GM13976 (cell line): ENCODE results near the gene GRK6.

ENCODE experiments used
- DNase-seq: peaks from one replicate; pipeline ENCODE4 v3.0.0; 2012; ENCODE audit warnings: low spot score
- in situ Hi-C: fragments of 300-500 bp; cut with MboI; formaldehyde crosslinking; loops from one replicate; pipeline ENCODE4 v1.12.0; 2022; ENCODE audit warnings: low sequenced_read_pairs, mixed read lengths, inconsistent platforms; ENCODE audit not compliant: unreplicated experiment
- TF ChIP-seq, protein P1 (sequence below): IDR thresholded peaks from 2 replicates; pipeline ENCODE4 v1.5.1; 2012; ENCODE audit warnings: borderline replicate concordance, mild to moderate bottlenecking; ENCODE audit not compliant: insufficient read depth; ENCODE audit errors: extremely low read depth, missing control alignments, control extremely low read depth

Gene GRK6

DNA sequence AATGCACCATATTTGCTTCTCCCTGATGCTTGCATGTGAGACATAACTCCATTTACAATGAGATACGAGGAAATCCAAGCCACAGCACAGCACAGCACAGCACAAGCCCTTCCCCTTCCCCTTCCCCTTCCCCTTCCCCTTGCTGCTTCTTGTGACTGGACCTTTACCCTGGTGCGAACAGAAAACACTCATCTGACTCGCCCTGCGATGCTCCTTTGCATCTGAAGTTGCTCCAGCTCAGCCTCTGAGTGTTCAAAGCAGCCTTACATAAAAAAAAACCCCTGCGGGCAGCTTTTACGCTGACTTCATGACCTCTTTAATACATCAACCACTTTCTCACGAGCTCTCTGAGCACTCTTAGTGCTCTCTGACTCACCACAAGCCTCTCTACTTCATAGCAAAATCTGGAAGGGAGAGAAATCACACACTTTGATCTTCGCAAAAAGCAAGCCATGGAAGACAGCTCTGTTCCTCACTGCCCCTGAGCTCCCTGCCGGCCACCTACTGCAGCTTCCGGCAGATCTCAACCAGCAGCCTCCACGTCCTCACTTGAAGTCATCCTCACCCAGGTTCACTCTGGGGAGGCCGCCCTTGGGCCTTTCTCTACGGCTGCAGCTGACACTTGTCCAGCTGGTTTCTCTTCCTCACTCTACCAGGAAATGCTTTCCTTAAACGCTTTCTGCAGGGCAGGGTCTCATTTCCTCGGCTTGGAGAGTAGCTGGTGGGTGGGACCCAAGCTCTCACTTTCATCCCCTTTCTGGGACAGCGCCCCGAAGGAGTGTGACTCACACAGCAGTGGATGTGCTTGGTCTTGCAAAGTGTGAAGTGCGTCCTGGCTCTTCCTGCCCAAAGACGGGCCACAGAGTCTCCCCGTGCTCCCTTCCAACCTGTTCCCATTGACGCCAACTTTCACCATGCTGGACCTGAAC is 37.0 kb upstream of the GRK6 start:
- TF ChIP-seq, protein P1, sequence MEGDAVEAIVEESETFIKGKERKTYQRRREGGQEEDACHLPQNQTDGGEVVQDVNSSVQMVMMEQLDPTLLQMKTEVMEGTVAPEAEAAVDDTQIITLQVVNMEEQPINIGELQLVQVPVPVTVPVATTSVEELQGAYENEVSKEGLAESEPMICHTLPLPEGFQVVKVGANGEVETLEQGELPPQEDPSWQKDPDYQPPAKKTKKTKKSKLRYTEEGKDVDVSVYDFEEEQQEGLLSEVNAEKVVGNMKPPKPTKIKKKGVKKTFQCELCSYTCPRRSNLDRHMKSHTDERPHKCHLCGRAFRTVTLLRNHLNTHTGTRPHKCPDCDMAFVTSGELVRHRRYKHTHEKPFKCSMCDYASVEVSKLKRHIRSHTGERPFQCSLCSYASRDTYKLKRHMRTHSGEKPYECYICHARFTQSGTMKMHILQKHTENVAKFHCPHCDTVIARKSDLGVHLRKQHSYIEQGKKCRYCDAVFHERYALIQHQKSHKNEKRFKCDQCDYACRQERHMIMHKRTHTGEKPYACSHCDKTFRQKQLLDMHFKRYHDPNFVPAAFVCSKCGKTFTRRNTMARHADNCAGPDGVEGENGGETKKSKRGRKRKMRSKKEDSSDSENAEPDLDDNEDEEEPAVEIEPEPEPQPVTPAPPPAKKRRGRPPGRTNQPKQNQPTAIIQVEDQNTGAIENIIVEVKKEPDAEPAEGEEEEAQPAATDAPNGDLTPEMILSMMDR = no peak
- DNase-seq = peak; percentile 71
- in situ Hi-C loops = no loop called here

DNA sequence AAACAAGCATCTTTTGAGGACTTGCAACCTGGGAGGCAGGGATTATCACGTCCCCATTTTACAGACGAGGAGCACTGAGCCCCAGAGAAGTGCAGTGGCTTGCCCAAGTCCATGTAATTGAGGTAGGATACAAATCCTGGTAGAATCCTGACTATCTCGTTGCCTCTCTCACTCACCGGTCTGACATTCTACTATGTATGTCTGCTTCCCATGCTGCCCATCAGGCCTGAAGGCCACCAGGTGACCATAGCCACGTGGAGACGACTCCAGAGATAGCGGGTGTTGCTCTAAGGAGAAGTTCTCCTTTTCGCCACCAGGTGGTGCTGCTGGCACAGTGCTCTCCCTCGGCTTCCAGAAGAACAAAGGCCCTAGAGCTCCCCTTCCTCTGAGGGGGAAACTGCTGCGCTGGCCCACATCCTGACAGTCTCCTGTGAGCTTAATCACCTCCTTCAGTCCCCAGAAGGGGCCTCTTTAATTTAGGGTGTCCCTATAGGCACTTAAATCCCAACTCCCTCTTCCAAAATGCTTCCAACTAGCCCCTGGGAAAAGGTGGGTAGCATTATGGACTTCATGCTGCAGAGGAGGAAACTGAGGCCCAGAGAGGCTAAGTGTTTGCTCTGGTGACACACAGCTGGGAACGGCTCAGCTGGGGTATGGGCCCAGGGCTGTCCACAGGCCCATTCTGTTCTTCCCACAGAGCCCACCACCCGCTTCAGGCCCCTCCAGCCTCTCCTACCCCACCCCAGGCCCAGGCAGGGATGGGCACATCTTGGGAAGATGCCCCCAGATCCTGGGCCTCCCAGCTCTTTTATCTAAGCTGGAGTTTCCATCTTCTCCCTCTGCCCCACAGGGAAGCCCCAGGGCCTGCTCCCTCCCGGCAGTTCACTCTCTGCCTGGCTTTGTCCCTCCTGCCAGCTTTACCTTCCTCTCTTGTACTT is 35.8 kb upstream of the GRK6 start:
- DNase-seq = peak; percentile 92
- TF ChIP-seq, protein P1 = peak; percentile 74
- in situ Hi-C loops = no loop called here

DNA sequence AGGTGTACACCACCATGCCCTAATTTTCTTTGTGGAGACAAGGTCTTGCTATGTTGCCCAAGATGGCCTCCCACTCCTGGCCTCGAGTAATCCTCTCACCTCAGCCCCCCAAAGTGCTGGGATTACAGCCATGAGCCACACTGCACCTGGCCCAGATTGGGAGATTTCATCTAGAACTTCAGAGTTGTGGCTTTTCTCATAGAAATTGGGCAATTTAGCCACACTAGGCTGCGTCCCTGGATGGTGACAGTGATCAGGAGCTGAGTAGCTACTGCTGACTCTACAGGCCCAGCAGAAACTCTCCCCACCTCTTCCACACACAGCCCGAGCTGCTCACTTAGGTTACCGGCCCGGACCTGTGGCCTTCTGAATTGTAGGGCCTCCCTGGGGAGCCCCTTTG is 33.7 kb upstream of the GRK6 start:
- TF ChIP-seq, protein P1 = no peak
- DNase-seq = no peak
- in situ Hi-C loops = no loop called here

DNA sequence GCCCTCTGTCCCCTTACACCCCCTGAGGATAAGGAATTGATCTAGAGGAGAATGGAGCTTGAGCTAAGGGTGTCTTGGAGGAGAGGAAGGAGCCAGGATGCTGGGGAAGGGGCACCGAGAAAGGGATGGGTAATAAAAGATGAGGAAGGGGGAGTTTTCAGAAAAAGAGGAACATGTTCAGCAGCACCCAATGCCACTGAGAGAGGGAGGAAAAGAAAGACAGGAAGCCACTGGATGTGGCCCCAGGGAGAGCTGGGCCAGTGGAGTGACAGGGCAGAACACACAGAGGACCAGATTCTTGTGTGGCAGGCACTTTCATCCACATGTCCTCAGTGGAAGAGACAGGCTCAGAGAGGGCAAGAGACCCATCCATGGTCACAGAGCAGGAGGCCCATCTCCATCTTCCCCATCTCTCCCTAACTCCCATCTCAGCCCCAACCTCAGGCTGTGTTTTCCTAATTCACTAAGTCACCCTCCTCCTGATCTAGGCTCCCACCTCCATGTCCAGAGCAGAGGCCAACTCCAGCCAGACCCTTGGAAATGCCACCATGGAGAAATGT is 33.2 kb upstream of the GRK6 start:
- in situ Hi-C loops = no loop called here
- DNase-seq = no peak
- TF ChIP-seq, protein P1 = no peak

DNA sequence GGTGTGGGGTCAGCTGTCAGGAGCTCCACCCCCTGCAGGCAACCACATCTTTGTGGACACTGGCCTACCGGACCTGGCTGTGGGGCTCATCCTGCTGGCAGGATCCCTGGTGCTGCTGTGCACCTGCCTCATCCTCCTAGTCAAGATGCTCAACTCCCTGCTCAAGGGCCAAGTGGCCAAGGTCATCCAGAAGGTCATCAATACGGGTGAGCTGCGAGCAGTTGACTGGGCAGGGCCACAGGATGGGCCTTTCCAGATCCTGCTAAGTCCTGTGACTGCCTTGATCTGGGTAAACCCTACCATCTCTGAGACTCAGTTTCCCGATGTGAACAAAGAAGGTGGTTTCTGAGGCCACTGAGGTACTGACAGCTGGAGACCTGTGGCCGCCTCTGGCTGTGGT is 32.5 kb upstream of the GRK6 start:
- DNase-seq = no peak
- in situ Hi-C loops = no loop called here
- TF ChIP-seq, protein P1 = no peak

DNA sequence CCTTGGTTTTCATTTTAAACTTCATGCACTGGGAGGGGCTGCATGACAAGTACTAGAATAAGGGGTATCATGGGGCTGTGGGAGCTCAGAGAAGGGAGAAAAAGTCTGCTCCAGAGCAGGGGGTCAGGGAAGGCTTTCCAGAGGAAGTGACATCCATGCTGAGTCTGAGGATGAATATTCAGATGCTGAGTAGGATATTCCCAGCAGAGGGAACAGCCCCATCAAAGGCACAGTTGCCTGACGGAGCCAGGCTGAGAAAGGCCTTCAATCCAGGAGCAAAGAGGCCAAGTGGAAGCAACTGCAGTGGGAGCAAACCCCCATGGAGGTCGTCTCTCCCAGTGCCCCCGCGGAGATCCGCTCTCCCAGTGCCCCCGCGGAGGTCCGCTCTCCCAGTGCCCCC is 30.4 kb upstream of the GRK6 start:
- no peak for DNase-seq
- in situ Hi-C loops = no loop called here
- TF ChIP-seq, protein P1 = no peak
